ENCODE data around the gene PKNOX2. TPM values are rescaled to one million over a fixed set of nuclear protein-coding genes. Genes with fewer than 3 reads are reported as not detected.

The PKNOX2 gene
- polyA plus RNA-seq, 2 of the 4 experiments (the other 2 are of a cell fraction): not detected

DNA sequence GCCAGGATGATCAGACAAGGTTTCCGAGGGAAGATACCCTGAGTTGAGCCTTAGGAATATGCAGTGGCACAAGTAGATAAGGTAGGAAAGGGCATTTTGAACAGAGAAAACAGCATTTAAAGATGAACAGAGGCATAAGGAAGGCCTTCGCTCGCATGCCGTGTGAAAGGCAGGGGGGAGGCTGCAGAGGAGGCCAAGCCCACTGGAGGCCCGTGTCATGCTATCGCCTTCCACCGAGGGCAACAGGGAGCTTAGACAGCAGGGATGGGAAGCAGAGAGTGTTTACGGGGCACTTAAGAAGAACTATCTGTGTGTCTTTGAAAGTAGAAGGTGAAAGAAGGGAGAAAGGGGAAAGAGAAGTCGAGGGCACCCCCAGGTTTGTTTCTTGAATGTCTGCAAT is 148.3 kb downstream of the PKNOX2 start:
- ChIA-PET CTCF (interaction anchor here (1.0 kb wide), 1 partner anchor 222 kb away, joined by 3 read pairs; no protein-coding TSS in a partner anchor), POLR2A (no interaction called here)
- FAIRE-seq: no peak
- no peak overlapping the region for H3K4me3 ChIP-seq
- TF ChIP-seq CHD2 (IDR thresholded peaks at IDR 0.05; ENCODE audit: low read length, partially characterized antibody) (no peak), POLR2AphosphoS2 (conservative IDR thresholded peaks at IDR 0.05; ENCODE audit: low read length) (no peak), FOSL2 (IDR thresholded peaks at IDR 0.05) (no peak), FOSL2 (CRISPR knock-in tag; IDR thresholded peaks at IDR 0.05) (no peak)
- H3K4me2 ChIP-seq: no peak overlapping the region
- H3K27ac ChIP-seq: no peak overlapping the region
- H3K4me1 ChIP-seq: no peaks in the 10 kb centered on the region
- DNase-seq (ENCODE audit: low read depth in 1 of 2, low spot score in 1 of 2): no peak
- WGBS (ENCODE audit: missing lambda C conversion rate): 42% methylated on average over 9 of the region's 9 CpGs
- ATAC-seq: no peak
- H3K9me3 ChIP-seq: no peaks in the 10 kb centered on the region

DNA sequence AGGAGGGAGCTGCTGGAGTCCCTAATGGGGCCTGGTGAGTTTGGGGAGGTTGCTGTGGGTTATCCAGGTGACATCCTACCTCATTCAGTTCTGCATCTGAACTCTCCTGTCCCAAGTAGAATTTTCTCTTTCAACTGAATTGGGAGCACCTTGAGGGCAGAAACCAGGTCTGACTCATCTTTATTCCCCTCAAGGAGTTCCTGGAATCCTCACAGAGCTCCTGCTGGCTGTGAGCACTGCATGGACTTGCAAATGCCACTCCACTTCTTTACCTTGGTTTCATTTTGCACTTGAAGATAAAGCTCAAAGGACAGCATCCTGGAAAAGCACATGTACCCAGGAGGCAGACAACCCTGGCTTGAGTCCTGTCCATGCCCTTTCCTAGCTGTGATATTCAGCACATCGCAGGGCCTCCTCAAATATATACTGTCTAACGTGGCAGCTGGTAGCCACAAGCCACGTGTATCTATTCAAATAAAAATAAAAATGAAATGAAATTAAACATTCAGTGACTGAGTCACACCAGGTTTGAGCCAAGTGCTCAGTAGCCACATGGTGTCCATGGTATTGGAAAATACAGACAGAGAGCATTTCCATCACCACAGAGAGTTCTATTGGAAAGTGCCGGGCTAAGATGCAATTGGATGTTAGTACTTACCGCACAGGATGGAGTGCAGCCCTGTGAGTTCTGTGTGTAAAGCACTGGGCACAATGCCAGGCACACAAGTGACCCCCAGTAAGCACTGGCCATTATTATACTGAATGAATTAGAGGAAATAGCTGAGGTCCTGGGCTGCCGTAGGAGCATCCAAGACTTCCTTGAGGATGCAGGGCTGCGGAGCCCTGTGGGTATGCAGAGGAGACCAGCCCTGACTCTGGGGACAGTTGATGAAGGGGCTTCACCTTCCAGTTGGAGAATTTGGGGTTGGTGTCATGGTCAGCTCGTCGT is 149.0 kb downstream of the PKNOX2 start:
- FAIRE-seq: no peak
- ChIA-PET CTCF (no interaction called here), POLR2A (no interaction called here)
- no peak overlapping the region for H3K4me2 ChIP-seq
- ATAC-seq: no peak
- no peaks in the 10 kb centered on the region for H3K9me3 ChIP-seq
- TF ChIP-seq, protein P1, sequence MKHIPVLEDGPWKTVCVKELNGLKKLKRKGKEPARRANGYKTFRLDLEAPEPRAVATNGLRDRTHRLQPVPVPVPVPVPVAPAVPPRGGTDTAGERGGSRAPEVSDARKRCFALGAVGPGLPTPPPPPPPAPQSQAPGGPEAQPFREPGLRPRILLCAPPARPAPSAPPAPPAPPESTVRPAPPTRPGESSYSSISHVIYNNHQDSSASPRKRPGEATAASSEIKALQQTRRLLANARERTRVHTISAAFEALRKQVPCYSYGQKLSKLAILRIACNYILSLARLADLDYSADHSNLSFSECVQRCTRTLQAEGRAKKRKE (CRISPR knock-in tag; IDR thresholded peaks at IDR 0.05; ENCODE audit: low read depth): no peak
- TF ChIP-seq RFX5 (IDR thresholded peaks at IDR 0.05) (no peak), POLR2AphosphoS2 (conservative IDR thresholded peaks at IDR 0.05; ENCODE audit: low read length) (no peak), GATA3 (IDR thresholded peaks at IDR 0.05; ENCODE audit: borderline replicate concordance) (no peak), JUN (IDR thresholded peaks at IDR 0.05) (no peak), KDM1A (IDR thresholded peaks at IDR 0.05; ENCODE audit: low read depth) (no peak), RCOR1 (IDR thresholded peaks at IDR 0.05; ENCODE audit: low read depth, low read length) (no peak), CBX2 (IDR thresholded peaks at IDR 0.05; ENCODE audit: borderline replicate concordance, low read depth) (no peak), HOXB5 (CRISPR knock-in tag; IDR thresholded peaks at IDR 0.05) (no peak), TP53 (CRISPR knock-in tag; IDR thresholded peaks at IDR 0.05) (no peak)
- TF ChIP-seq, protein P2, sequence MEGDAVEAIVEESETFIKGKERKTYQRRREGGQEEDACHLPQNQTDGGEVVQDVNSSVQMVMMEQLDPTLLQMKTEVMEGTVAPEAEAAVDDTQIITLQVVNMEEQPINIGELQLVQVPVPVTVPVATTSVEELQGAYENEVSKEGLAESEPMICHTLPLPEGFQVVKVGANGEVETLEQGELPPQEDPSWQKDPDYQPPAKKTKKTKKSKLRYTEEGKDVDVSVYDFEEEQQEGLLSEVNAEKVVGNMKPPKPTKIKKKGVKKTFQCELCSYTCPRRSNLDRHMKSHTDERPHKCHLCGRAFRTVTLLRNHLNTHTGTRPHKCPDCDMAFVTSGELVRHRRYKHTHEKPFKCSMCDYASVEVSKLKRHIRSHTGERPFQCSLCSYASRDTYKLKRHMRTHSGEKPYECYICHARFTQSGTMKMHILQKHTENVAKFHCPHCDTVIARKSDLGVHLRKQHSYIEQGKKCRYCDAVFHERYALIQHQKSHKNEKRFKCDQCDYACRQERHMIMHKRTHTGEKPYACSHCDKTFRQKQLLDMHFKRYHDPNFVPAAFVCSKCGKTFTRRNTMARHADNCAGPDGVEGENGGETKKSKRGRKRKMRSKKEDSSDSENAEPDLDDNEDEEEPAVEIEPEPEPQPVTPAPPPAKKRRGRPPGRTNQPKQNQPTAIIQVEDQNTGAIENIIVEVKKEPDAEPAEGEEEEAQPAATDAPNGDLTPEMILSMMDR (IDR thresholded peaks at IDR 0.05): no peak
- TF ChIP-seq, protein P3, sequence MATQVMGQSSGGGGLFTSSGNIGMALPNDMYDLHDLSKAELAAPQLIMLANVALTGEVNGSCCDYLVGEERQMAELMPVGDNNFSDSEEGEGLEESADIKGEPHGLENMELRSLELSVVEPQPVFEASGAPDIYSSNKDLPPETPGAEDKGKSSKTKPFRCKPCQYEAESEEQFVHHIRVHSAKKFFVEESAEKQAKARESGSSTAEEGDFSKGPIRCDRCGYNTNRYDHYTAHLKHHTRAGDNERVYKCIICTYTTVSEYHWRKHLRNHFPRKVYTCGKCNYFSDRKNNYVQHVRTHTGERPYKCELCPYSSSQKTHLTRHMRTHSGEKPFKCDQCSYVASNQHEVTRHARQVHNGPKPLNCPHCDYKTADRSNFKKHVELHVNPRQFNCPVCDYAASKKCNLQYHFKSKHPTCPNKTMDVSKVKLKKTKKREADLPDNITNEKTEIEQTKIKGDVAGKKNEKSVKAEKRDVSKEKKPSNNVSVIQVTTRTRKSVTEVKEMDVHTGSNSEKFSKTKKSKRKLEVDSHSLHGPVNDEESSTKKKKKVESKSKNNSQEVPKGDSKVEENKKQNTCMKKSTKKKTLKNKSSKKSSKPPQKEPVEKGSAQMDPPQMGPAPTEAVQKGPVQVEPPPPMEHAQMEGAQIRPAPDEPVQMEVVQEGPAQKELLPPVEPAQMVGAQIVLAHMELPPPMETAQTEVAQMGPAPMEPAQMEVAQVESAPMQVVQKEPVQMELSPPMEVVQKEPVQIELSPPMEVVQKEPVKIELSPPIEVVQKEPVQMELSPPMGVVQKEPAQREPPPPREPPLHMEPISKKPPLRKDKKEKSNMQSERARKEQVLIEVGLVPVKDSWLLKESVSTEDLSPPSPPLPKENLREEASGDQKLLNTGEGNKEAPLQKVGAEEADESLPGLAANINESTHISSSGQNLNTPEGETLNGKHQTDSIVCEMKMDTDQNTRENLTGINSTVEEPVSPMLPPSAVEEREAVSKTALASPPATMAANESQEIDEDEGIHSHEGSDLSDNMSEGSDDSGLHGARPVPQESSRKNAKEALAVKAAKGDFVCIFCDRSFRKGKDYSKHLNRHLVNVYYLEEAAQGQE (IDR thresholded peaks at IDR 0.05): no peak
- TF ChIP-seq, protein P4, sequence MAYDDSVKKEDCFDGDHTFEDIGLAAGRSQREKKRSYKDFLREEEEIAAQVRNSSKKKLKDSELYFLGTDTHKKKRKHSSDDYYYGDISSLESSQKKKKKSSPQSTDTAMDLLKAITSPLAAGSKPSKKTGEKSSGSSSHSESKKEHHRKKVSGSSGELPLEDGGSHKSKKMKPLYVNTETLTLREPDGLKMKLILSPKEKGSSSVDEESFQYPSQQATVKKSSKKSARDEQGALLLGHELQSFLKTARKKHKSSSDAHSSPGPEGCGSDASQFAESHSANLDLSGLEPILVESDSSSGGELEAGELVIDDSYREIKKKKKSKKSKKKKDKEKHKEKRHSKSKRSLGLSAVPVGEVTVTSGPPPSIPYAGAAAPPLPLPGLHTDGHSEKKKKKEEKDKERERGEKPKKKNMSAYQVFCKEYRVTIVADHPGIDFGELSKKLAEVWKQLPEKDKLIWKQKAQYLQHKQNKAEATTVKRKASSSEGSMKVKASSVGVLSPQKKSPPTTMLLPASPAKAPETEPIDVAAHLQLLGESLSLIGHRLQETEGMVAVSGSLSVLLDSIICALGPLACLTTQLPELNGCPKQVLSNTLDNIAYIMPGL (CRISPR knock-in tag; IDR thresholded peaks at IDR 0.05; ENCODE audit: borderline replicate concordance): no peak
- no peaks in the 10 kb centered on the region for H3K4me1 ChIP-seq
- no peak overlapping the region for H3K4me3 ChIP-seq
- 55% methylated on average over 8 of the region's 9 CpGs for WGBS (ENCODE audit: missing lambda C conversion rate)
- no peak for DNase-seq (ENCODE audit: low read depth in 1 of 2, low spot score in 1 of 2)
- H3K27ac ChIP-seq: no peak overlapping the region

Data from A549 (cell line).